Measurements from ENCODE around the gene ANKRD52.
A peak's percentile ranks its signal among the peaks of the same experiment; 100 is the strongest.
"Not testable (repeated sequence)": the region's sequence is repeated elsewhere in the genome, so short reads cannot be mapped to it uniquely, and the experiment has no call there.

ANKRD52 gene

DNA sequence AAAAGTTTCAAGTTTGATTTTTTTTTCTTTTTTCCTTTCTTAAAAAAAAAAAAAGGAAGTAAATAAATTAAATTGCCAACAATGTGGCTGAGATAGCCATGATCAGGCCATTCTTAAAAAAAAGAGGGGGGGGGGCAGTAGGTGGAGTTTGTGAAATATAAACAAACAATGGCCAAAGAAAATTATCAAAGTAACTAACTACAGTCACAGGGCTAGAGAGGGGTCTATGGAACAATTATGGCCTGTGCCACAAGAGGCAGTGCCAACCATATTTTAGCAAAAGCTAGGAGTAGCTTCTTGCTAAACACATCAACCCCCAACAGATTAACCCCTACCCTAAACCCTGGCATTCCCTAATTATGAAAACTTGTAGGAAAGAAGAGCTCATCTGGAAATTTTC, 52.7 kb downstream of the ANKRD52 start:
- DNase-seq: no peak

DNA sequence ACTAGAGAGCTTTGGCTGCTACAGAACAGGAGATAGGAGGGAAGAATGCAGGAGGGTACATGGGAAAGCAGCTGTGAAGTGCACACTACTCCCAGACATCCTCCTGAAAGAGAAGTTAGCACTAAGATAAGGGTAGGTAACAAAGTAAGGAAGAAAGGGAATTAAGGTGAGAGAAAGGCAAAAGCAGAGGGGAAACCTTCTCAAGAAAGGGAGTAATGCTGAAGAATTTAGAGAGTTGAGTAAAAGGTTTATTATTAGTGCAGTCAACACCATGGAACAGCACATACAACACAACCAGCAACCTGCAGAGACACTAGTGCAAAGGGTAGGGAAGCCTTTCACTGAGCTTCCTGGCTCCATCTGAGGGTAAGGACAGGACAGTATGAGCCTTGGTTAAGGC, 53.9 kb downstream of the ANKRD52 start:
- DNase-seq: no peak

DNA sequence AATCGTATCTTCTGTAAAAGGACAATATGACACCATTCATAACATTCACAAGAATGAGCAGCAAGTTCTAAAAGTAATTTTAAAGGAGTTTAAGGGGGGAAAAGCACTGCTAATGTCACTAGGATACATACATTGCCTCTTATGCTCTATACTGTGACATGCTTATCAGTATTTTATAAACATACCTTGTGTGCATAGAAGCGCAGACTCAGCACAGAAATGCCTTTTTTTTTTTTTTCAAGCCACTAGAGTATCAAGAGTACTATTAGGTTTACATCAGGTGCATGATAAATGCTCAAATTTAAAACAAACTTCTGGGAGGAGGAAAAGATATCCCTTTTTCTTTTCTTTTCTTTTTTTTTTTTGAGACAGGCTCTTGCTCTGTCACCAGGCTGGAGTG, 55.3 kb downstream of the ANKRD52 start:
- no peak for DNase-seq

DNA sequence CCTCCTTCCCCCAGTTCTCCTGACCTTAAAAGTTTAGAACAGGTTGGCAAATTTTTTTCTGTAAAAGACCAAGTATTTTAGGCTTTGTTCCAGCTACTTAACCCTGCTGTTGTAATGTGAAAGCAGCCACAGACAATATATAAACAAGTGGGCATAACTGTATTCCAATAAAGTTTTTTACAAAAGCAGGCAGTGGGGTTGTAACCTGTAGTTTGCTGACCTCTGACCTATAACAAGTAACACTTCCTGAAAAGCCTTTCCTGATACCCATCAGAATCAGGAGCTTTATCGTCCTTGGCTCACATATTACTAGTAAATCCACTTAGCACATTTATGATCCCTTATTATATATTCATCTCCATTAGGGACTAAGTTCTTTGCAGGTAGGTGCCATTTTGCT, 55.8 kb downstream of the ANKRD52 start:
- no peak for DNase-seq

DNA sequence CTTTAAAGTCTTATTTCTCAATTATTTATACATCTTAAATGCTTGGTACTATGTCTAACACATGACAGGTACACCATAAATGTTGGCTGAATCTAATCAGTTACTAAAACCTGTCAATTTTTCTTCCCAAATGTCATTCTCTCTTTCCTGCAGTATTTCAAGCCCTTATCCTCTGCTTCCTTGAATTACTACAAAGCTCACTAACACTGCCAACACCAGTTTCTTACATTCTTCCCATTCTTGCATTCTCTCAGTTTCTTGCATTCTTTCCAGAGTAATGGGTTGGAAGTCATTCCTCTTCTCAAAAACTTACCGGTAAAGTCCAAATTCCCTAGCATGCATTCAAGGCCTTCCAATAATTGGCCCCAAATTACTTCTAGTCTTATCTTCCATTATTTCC, 59.3 kb downstream of the ANKRD52 start:
- DNase-seq: no peak

DNA sequence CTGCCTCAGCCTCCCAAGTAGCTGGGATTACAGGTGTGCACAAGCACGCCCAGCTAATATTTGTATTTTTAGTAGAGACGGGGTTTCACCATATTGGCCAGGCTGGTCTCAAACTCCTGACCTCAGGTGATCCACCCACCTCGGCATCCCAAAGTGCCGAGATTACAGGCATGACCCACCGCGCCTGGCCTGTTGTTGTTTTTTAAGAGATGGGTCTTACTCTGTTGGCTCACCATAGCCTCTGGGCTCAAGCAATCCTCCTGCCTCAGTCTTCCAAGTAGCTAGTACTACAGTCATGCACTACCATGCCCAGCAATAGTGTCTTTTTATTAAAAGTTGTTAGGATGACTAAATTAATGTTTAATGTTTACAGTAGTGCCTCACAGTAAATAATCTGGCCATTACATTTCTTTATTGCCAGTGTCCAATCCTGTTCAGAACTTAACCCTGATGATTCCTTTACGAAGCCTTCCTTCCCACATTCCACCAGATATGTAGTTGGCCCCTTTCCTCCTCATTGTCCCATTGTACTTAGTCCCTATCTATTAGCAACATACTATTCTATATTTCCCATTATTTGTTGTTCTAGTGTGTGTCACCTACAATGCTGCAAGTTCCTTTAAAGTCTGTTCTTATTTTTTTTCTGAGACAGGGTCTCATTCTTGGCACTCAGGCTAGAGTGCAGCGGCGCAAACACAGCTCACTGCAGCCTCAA, 60.1 kb downstream of the ANKRD52 start:
- no peak for DNase-seq

DNA sequence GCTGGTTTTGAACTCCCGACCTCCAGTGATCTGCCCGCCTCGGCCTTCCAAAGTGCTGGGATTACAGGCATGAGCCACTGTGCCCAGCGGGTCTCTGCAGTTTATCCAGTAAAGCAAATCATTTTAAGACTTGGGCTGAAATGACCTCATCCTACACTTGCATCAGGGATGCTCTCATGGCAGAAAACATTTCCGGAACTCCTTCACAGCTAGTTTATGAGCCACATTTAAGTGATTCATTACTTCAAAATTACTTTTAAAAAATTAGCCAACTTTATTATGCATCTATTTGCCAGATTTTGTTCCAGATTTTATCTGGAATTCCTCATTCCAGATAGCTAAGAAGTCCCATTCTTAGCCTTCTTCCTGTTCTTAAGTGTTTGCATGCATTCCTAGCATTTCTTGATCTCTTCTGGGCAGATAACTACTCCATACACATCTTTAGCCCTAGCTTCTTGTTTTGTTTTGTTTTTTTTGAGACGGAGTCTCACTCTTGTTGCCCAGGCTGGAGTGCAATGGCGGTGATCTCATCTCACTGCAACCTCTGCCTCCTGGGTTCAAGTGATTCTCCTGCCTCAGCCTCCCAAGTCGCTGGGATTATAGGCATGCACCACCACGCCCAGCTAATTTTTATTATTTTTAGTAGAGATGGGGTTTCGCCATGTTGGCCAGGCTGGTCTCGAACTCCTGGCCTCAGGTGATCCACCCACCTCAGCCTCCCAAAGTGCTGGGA, 61.2 kb downstream of the ANKRD52 start:
- DNase-seq: not testable (repeated sequence)

DNA sequence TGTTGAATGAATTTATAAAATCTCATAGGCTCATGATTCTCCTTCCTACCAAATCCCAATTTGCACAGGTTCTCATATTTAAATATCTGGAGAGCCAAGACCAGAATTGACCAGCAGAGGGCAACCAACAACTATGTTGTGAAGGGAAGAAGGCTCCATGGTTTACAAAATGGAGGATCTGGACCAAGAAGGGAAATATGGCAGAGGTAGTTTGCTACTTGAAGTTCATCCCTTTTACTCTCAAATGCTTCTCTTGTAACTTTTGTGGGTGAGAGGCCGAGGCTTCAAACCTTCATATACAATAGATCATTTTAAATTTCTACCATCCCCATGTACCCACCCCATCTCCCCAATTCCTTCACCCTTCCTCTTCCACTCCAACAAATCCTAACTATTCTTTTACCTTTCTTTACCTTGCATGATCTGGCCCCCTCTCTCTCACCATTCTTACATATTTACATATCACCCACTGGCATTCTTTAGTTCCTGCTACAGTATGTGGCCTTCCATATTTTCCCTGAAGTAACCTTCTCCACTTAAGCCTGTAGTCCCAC, 65.1 kb downstream of the ANKRD52 start:
- DNase-seq: peak; percentile 91

DNA sequence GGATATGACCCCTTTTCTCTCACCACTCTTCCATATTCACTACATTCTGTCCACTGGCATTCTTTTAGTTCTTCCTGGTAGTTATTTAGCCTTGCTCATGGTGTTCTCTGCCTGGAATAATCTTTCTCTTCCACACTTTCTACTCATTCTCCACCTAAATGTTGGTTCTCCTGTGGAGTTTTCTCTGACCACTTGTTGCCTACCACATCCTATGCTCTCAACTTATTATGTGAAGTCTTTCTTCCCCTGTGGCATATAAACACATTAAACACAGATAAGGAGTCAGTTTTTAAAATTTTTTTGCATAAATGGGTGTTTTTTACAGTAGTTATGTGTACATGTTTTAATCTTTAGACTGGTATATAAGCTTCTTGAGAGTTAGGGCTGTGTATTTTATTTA, 65.6 kb downstream of the ANKRD52 start:
- DNase-seq: no peak

DNA sequence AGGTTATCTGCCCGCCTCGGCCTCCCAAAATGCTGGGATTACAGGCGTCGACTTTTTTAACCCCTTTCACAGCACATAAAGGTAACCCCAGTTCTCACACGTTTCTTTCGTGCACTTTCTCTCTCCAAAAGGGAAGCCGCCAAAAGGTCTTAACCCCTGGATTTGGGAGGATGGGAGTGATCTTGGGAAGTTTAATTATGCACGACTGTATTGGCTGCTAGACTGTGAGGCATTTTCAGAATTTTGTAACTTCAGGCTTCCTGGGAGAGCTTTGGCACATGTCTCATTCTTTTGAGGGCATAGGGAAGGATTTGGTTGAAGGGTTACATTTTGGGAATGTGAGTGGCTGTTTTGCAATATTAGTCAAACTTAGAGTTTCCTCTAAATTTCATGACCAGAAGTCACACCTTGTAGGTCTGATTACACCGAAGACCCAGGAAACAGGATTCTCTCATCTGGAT, 67.5 kb downstream of the ANKRD52 start:
- DNase-seq: no peak

DNA sequence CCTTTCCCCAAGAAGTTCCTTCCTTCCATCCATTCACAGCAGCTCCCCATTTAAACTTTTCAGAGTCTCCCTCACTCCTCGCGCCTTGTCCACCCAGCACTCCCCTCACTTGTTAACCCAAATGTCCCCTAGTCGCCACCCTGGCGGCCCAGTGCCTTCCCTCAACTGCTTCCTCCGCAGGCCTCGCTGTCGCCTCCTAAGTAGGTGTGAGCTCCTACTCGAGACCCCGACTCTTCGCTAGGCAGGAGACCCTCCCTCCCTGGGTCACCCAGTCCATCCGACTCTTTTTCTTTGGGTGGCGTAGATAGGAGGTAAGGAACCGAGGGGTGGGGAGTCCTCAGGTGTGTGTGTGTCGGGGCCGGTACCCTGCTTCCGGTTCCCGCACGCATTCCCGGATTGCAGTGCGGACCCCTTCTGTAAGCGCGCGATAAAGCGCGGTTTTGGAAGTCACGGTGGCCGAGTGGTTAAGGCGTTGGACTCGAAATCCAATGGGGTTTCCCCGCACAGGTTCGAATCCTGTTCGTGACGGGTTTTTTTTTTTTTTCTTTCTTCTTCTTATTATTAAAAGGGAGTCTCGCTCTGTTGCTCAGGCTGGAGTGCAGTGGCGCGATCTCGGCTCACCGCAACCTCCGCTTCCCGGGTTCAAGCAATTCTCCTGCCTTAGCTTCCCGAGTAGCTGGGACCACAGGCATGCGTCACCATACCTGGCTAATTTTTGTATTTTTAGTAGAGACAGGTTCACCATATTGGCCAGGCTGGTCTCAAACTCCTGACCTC, 68.1 kb downstream of the ANKRD52 start:
- peak; percentile 86 for DNase-seq

DNA sequence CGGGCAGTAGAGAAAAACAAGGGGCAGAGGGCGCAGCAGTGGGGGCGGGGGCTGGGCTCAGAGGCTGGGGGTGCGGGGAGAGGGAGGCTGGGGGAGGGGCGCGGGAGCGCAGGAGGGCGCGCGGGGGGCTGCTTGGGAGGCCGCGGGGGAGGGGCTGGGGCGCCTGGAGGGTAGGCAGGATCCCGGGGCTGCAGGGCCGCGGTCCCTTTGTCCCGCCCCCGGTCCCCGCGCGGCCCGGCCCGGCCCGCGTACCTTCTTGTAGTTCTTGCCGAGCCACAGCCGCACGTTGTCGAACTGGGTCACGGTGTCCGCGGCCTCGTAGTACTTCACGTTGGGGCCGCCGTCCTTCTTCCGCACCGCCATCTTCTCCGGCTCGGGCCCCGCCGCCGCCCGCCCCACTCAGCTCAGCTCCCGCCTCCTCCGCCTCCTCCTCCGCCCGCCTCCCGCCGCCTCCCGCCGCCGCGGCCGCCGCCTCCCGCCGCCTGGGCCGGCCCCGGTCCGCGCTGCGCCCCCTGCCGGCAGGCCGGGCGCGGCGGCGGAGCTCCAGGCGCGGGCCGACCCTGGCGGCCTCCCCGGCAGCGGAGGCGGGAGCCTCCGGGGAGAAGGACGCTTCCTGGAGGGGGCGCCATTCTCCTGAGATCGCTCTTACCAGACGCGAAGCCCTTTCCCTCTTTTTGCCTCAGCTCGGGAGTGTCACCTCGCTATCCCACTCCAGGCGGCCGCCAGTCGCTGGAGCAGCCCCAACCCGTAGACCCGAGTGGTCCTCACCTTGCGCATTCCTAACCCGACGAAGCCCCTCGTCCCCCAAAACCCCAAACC, 68.9 kb downstream of the ANKRD52 start, which contains the start of gene SMARCC2:
TSS of gene SMARCC2 (minus strand) at position 385 of the 819 bp plus-strand sequence. CDS start at position 363, 22 bp downstream.
- peak; percentile 84 for DNase-seq

DNA sequence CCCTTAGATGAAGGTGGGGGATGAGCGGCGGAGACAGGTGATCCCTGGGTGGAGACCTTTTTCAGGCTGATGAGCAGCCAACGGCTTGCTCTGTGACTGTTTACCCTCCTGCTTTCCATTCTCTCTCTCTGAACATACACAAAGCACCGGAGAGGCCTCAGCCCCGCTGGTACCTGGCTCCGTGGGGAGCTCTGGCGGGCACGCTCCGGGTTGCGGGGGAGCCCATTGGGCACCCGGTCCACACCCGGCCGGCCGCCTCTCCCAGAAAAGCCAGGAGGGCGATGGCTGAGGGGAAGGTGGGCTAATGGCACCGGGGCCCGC, 69.4 kb downstream of the ANKRD52 start:
- peak; percentile 7 for DNase-seq

DNA sequence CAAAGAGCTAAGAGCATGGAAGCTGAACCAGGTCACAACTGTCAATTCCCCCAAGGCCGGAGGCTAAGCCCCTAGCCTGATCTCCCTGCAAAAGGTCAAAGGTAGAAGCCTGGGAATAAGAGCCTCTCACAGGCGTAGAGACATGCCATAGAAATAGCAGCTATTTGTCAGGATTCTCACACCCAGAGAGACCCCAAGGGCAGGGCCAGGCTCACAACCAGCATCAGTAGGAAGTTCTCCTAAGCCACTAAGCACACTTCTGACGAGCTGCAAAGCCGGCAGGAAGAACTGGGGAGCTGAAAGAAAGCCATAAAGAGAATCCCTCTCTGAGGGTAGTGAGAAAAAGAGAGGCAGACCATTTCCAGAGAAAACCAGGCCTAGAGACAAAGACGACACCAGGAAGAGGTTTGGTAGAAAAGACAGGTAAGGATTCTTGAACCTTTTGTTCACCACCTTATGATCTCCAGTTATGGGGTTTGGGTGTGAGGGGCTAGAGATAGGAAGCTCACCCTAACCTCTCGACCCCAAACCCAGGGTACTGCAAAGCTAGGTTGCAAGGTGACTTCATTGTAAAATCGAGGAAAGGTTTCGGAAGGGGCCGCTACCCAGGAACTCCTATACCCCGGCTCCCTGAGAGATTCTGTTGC, 69.9 kb downstream of the ANKRD52 start:
- DNase-seq: no peak
